ENCODE results near the gene EPG5.

Gene EPG5

DNA sequence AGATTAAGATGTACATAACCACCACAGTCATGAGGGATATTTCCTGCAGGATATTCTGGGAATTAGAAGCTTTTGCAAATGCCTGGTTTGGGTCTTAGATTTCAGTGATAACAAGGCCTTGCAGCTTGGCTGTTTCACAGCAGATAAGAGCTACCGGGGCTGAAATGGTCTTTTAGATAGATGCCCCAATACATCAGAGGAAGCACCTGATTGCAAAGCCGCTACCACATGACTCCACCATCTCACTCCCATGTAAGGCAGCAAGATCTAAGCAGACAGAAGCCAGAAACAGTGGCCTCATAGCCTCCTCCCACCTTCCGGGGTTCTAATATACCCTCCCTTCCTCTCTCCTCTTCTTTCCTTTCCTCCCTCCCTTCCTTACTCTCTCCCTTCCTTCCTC is 31.1 kb upstream of the EPG5 start:
- Histone ChIP-seq H2AFZ (ENCODE audit: insufficient read depth, low read length, poor library complexity) (no peak overlapping the region), H3K79me2 (ENCODE audit: control insufficient read depth, insufficient read depth, low read length, poor library complexity) (no peaks in the 10 kb centered on the region), H3K36me3 (ENCODE audit: control insufficient read depth in 1 of 2, insufficient read depth in 2 of 2, low read length in 2 of 2) (peaks cover 15 to 32% of the 10 kb centered on the region in 2 experiments), H3K27me3 (ENCODE audit: insufficient read depth, low read length) (no peaks in the 10 kb centered on the region), H3K18ac (ENCODE audit: low read length) (no peak overlapping the region), H2BK120ac (ENCODE audit: insufficient read depth, low read length, poor library complexity) (no peak overlapping the region), H3K9ac (ENCODE audit: low read length) (no peak overlapping the region), H3K4me1 (ENCODE audit: control insufficient read depth in 1 of 2, insufficient read depth in 2 of 2, low read length in 2 of 2) (no peaks in the 10 kb centered on the region), H2BK5ac (ENCODE audit: low read depth, low read length, poor library complexity) (no peak overlapping the region), H3K79me1 (ENCODE audit: low read length) (no peaks in the 10 kb centered on the region), H3K4me2 (ENCODE audit: low read length) (no peak overlapping the region), H4K8ac (ENCODE audit: low read depth, low read length) (no peak overlapping the region), H4K12ac (ENCODE audit: low read depth, low read length) (no peak overlapping the region), H3K27ac (ENCODE audit: low read depth, low read length) (no peak overlapping the region), H3K23ac (ENCODE audit: low read length) (peak overlapping the region; percentile 15), H2BK12ac (ENCODE audit: low read length) (no peak overlapping the region), H3K4ac (ENCODE audit: low read depth, low read length) (no peak overlapping the region), H3K14ac (ENCODE audit: low read length) (no peak overlapping the region), H4K91ac (ENCODE audit: low read depth, low read length) (no peak overlapping the region), H3K4me3 (ENCODE audit: low read depth, low read length) (no peak overlapping the region), H2AK5ac (ENCODE audit: low read length) (no peak overlapping the region), H3K9me3 (ENCODE audit: insufficient read depth, low read depth, low read length) (no peaks in the 10 kb centered on the region)
- no peak for DNase-seq
- WGBS (ENCODE audit: extremely low coverage, insufficient coverage, insufficient read length), result no CpG with 5 or more reads among the region's 3 CpGs

- Histone ChIP-seq H2BK12ac (ENCODE audit: low read length) (no peak overlapping the region), H3K14ac (ENCODE audit: low read length) (no peak overlapping the region), H2BK5ac (ENCODE audit: low read depth, low read length, poor library complexity) (no peak overlapping the region), H4K91ac (ENCODE audit: low read depth, low read length) (peak overlapping the region; percentile 14), H3K9ac (ENCODE audit: low read length) (no peak overlapping the region), H3K4me2 (ENCODE audit: low read length) (no peak overlapping the region), H3K27me3 (ENCODE audit: insufficient read depth, low read length) (no peaks in the 10 kb centered on the region), H3K4me3 (ENCODE audit: low read depth, low read length) (no peak overlapping the region), H3K79me2 (ENCODE audit: control insufficient read depth, insufficient read depth, low read length, poor library complexity) (no peaks in the 10 kb centered on the region), H4K12ac (ENCODE audit: low read depth, low read length) (no peak overlapping the region), H3K36me3 (ENCODE audit: control insufficient read depth in 1 of 2, insufficient read depth in 2 of 2, low read length in 2 of 2) (peaks cover 13 to 29% of the 10 kb centered on the region in 2 experiments), H2AFZ (ENCODE audit: insufficient read depth, low read length, poor library complexity) (no peak overlapping the region), H3K4ac (ENCODE audit: low read depth, low read length) (no peak overlapping the region), H2BK120ac (ENCODE audit: insufficient read depth, low read length, poor library complexity) (peak overlapping the region; percentile 43), H3K18ac (ENCODE audit: low read length) (no peak overlapping the region), H3K4me1 (ENCODE audit: control insufficient read depth in 1 of 2, insufficient read depth in 2 of 2, low read length in 2 of 2) (no peaks in the 10 kb centered on the region), H3K23ac (ENCODE audit: low read length) (no peak overlapping the region), H3K27ac (ENCODE audit: low read depth, low read length) (no peak overlapping the region), H3K79me1 (ENCODE audit: low read length) (no peaks in the 10 kb centered on the region), H4K8ac (ENCODE audit: low read depth, low read length) (peak overlapping the region; percentile 38), H2AK5ac (ENCODE audit: low read length) (no peak overlapping the region), H3K9me3 (ENCODE audit: insufficient read depth, low read depth, low read length) (no peaks in the 10 kb centered on the region)
- WGBS (ENCODE audit: extremely low coverage, insufficient coverage, insufficient read length), result no CpG with 5 or more reads among the region's 8 CpGs
- no peak for DNase-seq
Measured at GRCh38 chr18:45997700-45998151, 30.6 kb upstream of the EPG5 start.

DNA sequence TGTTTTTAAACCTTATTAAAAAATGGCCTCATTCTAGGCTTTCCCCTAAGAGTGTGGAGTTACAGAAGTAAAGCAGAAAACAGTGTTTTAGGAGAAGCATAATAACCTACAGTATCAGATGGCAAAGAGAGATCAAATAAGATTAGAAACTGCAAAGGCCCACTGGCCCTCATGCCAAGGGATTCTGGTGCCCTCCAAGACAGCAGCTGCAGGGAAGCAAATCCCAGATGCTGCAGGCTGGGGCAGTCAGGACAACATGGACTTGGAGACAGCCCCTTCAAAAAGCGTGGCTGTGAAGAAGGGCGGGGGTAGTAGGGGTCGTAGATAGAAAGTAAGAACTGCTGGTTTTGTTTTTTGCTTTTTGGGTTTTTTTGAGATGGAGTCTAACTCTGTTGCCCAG is 28.3 kb upstream of the EPG5 start:
- Histone ChIP-seq H3K18ac (ENCODE audit: low read length) (no peak overlapping the region), H3K14ac (ENCODE audit: low read length) (no peak overlapping the region), H2BK5ac (ENCODE audit: low read depth, low read length, poor library complexity) (no peak overlapping the region), H3K4me3 (ENCODE audit: low read depth, low read length) (no peak overlapping the region), H3K4ac (ENCODE audit: low read depth, low read length) (no peak overlapping the region), H4K12ac (ENCODE audit: low read depth, low read length) (no peak overlapping the region), H3K27ac (ENCODE audit: low read depth, low read length) (no peak overlapping the region), H3K4me1 (ENCODE audit: control insufficient read depth in 1 of 2, insufficient read depth in 2 of 2, low read length in 2 of 2) (no peaks in the 10 kb centered on the region), H4K8ac (ENCODE audit: low read depth, low read length) (no peak overlapping the region), H3K36me3 (ENCODE audit: control insufficient read depth in 1 of 2, insufficient read depth in 2 of 2, low read length in 2 of 2) (peaks cover 18 to 39% of the 10 kb centered on the region in 2 experiments), H4K91ac (ENCODE audit: low read depth, low read length) (no peak overlapping the region), H3K79me2 (ENCODE audit: control insufficient read depth, insufficient read depth, low read length, poor library complexity) (no peaks in the 10 kb centered on the region), H2BK120ac (ENCODE audit: insufficient read depth, low read length, poor library complexity) (no peak overlapping the region), H3K79me1 (ENCODE audit: low read length) (no peaks in the 10 kb centered on the region), H3K9me3 (ENCODE audit: insufficient read depth, low read depth, low read length) (no peaks in the 10 kb centered on the region), H3K4me2 (ENCODE audit: low read length) (no peak overlapping the region), H2AK5ac (ENCODE audit: low read length) (no peak overlapping the region), H3K27me3 (ENCODE audit: insufficient read depth, low read length) (no peaks in the 10 kb centered on the region), H3K9ac (ENCODE audit: low read length) (no peak overlapping the region), H2AFZ (ENCODE audit: insufficient read depth, low read length, poor library complexity) (no peak overlapping the region), H2BK12ac (ENCODE audit: low read length) (no peak overlapping the region), H3K23ac (ENCODE audit: low read length) (no peak overlapping the region)
- no CpG with 5 or more reads among the region's 3 CpGs for WGBS (ENCODE audit: extremely low coverage, insufficient coverage, insufficient read length)
- no peak for DNase-seq

DNA sequence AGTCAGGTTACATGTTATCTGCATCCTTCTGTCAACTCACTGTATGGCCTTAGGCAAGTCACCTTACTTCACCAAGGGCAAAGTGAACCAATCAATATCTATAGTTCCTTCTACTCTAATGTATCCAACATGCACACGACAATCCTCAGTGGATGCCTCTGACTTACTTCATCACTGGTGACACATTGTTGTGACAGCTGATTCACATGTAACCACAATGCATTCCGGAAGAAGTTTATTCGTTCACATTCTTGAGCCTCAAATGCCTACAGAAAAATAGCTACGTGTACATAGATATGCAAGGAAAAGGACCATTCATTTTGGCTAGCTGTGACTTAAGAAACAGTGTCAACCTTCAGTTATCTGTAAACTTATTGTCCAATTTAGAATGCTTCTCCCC is 26.3 kb upstream of the EPG5 start:
- no peak overlapping the region for H3K9ac ChIP-seq (ENCODE audit: low read length)
- no peak overlapping the region for H2BK12ac ChIP-seq (ENCODE audit: low read length)
- peaks cover 16 to 34% of the 10 kb centered on the region in 2 experiments for H3K36me3 ChIP-seq (ENCODE audit: control insufficient read depth in 1 of 2, insufficient read depth in 2 of 2, low read length in 2 of 2)
- no peaks in the 10 kb centered on the region for H3K79me1 ChIP-seq (ENCODE audit: low read length)
- H3K4me2 ChIP-seq (ENCODE audit: low read length), result no peak overlapping the region
- no peaks in the 10 kb centered on the region for H3K4me1 ChIP-seq (ENCODE audit: control insufficient read depth in 1 of 2, insufficient read depth in 2 of 2, low read length in 2 of 2)
- H3K14ac ChIP-seq (ENCODE audit: low read length), result no peak overlapping the region
- H3K9me3 ChIP-seq (ENCODE audit: insufficient read depth, low read depth, low read length), result no peaks in the 10 kb centered on the region
- no peak overlapping the region for H4K91ac ChIP-seq (ENCODE audit: low read depth, low read length)
- no peak overlapping the region for H3K18ac ChIP-seq (ENCODE audit: low read length)
- no peak overlapping the region for H2AFZ ChIP-seq (ENCODE audit: insufficient read depth, low read length, poor library complexity)
- no peak overlapping the region for H2AK5ac ChIP-seq (ENCODE audit: low read length)
- DNase-seq, result peak; percentile 51 to 86
- WGBS (ENCODE audit: extremely low coverage, insufficient coverage, insufficient read length), result no CpG with 5 or more reads among the region's 4 CpGs
- no peak overlapping the region for H3K4ac ChIP-seq (ENCODE audit: low read depth, low read length)
- H2BK120ac ChIP-seq (ENCODE audit: insufficient read depth, low read length, poor library complexity), result no peak overlapping the region
- no peak overlapping the region for H3K27ac ChIP-seq (ENCODE audit: low read depth, low read length)
- H3K27me3 ChIP-seq (ENCODE audit: insufficient read depth, low read length), result no peaks in the 10 kb centered on the region
- H3K4me3 ChIP-seq (ENCODE audit: low read depth, low read length), result no peak overlapping the region
- H3K79me2 ChIP-seq (ENCODE audit: control insufficient read depth, insufficient read depth, low read length, poor library complexity), result no peaks in the 10 kb centered on the region
- no peak overlapping the region for H4K8ac ChIP-seq (ENCODE audit: low read depth, low read length)
- no peak overlapping the region for H3K23ac ChIP-seq (ENCODE audit: low read length)
- H4K12ac ChIP-seq (ENCODE audit: low read depth, low read length), result no peak overlapping the region
- H2BK5ac ChIP-seq (ENCODE audit: low read depth, low read length, poor library complexity), result no peak overlapping the region

Measured in trophoblast cell (in vitro differentiated cells and primary cell).